Activated CD4-positive, alpha-beta memory T cell treated with anti-CD3 and anti-CD28 coated beads for 36 hours (primary cell): ENCODE results near the gene GTPBP1. TPM values are rescaled to one million over a fixed set of nuclear protein-coding genes. Genes with fewer than 3 reads are reported as not detected.
A peak's percentile ranks its signal among the peaks of the same experiment; 100 is the strongest.

ENCODE experiments used
- CTCF ChIA-PET: fragments of 350-600 bp; sonication (Branson Sonifier 250); formaldehyde crosslinking; loops from one replicate; lab custom pipeline; 2021; ENCODE audit warnings: antibody characterized with exemption, inconsistent platforms; lab: Charles Lee
- POLR2A ChIA-PET: fragments of 350-600 bp; sonication (Branson Sonifier 250); formaldehyde crosslinking; loops from one replicate; lab custom pipeline; 2021; ENCODE audit warnings: antibody characterized with exemption; lab: Charles Lee
- DNase-seq: peaks from one replicate; pipeline ENCODE4 v3.0.0-alpha.2; 2020
- H3K27ac Mint-ChIP-seq: one replicate; pipeline ENCODE4 v1.8.0; 2021; ENCODE audit warnings: mixed read lengths
- H3K27me3 Mint-ChIP-seq: one replicate; pipeline ENCODE4 v1.8.0; 2021; ENCODE audit warnings: mixed read lengths
- H3K36me3 Mint-ChIP-seq: one replicate; pipeline ENCODE4 v1.8.0; 2021; ENCODE audit warnings: mixed read lengths
- H3K4me1 Mint-ChIP-seq: one replicate; pipeline ENCODE4 v1.8.0; 2021; ENCODE audit warnings: low read depth, mixed read lengths
- H3K4me3 Mint-ChIP-seq: one replicate; pipeline ENCODE4 v1.8.0; 2021; ENCODE audit warnings: mild to moderate bottlenecking, mixed read lengths
- H3K9me3 Mint-ChIP-seq: one replicate; pipeline ENCODE4 v1.8.0; 2021; ENCODE audit warnings: mixed read lengths
- intact Hi-C: fragments of 100-400 bp; cut with micrococcal nuclease; formaldehyde crosslinking; loops from one replicate; pipeline ENCODE4 v1.15.1; 2023
- total RNA-seq, 2 experiments: library from RNA; stranded (reverse); gene quantifications; one replicate each; pipeline ENCODE4 v1.2.3, GENCODE V29; 2021

The GTPBP1 gene
- total RNA-seq, 2 experiments from 2014 or later = 95.4 to 98.1 TPM

GRCh38 chr22:38694940-38695339, 10.8 kb upstream of the GTPBP1 start:
- Mint-ChIP-seq H3K27ac (peak overlapping the region; percentile 46), H3K36me3 (peaks cover 48% of the 10 kb centered on the region), H3K9me3 (no peaks in the 10 kb centered on the region), H3K27me3 (no peaks in the 10 kb centered on the region), H3K4me3 (no peak overlapping the region), H3K4me1 (peaks cover 57% of the 10 kb centered on the region)
- intact Hi-C loops = no loop called here
- ChIA-PET POLR2A (interaction anchor here (3.1 kb wide), 1 partner anchor 11 kb away, joined by 13 read pairs; the partner anchor contains the start of gene GTPBP1), CTCF (interaction anchor here (0.9 kb wide), 1 partner anchor 13 kb away, joined by 5 read pairs; the partner anchor contains the start of gene TOMM22)
- DNase-seq = no peak

- intact Hi-C loops = loop anchor here (1.0 kb wide), 1 partner anchor 16 kb away; the partner anchor contains the start of gene TOMM22
- no peaks in the 10 kb centered on the region for H3K9me3 Mint-ChIP-seq
- H3K27ac Mint-ChIP-seq = peak overlapping the region; percentile 98
- ChIA-PET POLR2A (interaction anchor here (0.9 to 3.1 kb wide), 3 partner anchors 9 to 60 kb away, joined by 3 to 13 read pairs (median 7); partner anchors contain the start of genes GTPBP1 and TOMM22), CTCF (interaction anchor here (1.4 to 4.4 kb wide), 2 partner anchors 15 to 69 kb away, joined by 4 to 40 read pairs; partner anchors contain the start of gene TOMM22)
- H3K27me3 Mint-ChIP-seq = peaks cover 1% of the 10 kb centered on the region
- DNase-seq = peak; percentile 70
- H3K36me3 Mint-ChIP-seq = peaks cover 47% of the 10 kb centered on the region
- H3K4me3 Mint-ChIP-seq = peak overlapping the region; percentile 92
- H3K4me1 Mint-ChIP-seq = peaks cover 61% of the 10 kb centered on the region
These were observed 8.9 kb upstream of the GTPBP1 start for GRCh38 chr22:38696606-38697424.

GRCh38 chr22:38697425-38698089, 8.2 kb upstream of the GTPBP1 start:
- Mint-ChIP-seq H3K36me3 (peaks cover 47% of the 10 kb centered on the region), H3K4me3 (peak overlapping the region; percentile 92), H3K4me1 (peaks cover 62% of the 10 kb centered on the region), H3K27ac (peak overlapping the region; percentile 98), H3K9me3 (no peaks in the 10 kb centered on the region), H3K27me3 (peaks cover 1% of the 10 kb centered on the region)
- ChIA-PET CTCF (interaction anchor here (0.6 to 4.4 kb wide), 3 partner anchors 9 to 195 kb away, joined by 3 to 40 read pairs (median 3); partner anchors contain the start of gene TOMM22), POLR2A (interaction anchor here (1.9 to 3.1 kb wide), 2 partner anchors 8 to 16 kb away, joined by 7 to 13 read pairs; partner anchors contain the start of genes GTPBP1 and TOMM22)
- no peak for DNase-seq
- intact Hi-C loops = no loop called here

- H3K27me3 Mint-ChIP-seq = peaks cover 1% of the 10 kb centered on the region
- H3K4me3 Mint-ChIP-seq = peak overlapping the region; percentile 92
- peaks cover 57% of the 10 kb centered on the region for H3K4me1 Mint-ChIP-seq
- ChIA-PET POLR2A (interaction anchor here (1.2 to 2.3 kb wide), 7 partner anchors 12 to 620 kb away, joined by 3 to 19 read pairs (median 4); partner anchors contain the start of genes CBY1, FAM227A and TOMM22), CTCF (interaction anchor here (0.7 to 4.4 kb wide), 7 partner anchors 8 to 647 kb away, joined by 3 to 40 read pairs (median 4); partner anchors contain the start of gene TOMM22)
- DNase-seq = no peak
- no peaks in the 10 kb centered on the region for H3K9me3 Mint-ChIP-seq
- H3K27ac Mint-ChIP-seq = peak overlapping the region; percentile 98
- peaks cover 42% of the 10 kb centered on the region for H3K36me3 Mint-ChIP-seq
- intact Hi-C loops = no loop called here
These were observed 7.2 kb upstream of the GTPBP1 start for GRCh38 chr22:38698407-38699094.

- H3K4me1 Mint-ChIP-seq = peaks cover 57% of the 10 kb centered on the region
- no peak for DNase-seq
These were observed 6.6 kb upstream of the GTPBP1 start for GRCh38 chr22:38699143-38699542.

GRCh38 chr22:38699784-38700183, 6.0 kb upstream of the GTPBP1 start:
- POLR2A ChIA-PET = interaction anchor here (1.2 to 2.3 kb wide), 6 partner anchors 13 to 57 kb away, joined by 3 to 19 read pairs (median 4); partner anchors contain the start of genes CBY1, FAM227A and TOMM22
- intact Hi-C loops = no loop called here
- H3K4me1 Mint-ChIP-seq = peaks cover 58% of the 10 kb centered on the region
- H3K9me3 Mint-ChIP-seq = no peaks in the 10 kb centered on the region
- peaks cover 37% of the 10 kb centered on the region for H3K36me3 Mint-ChIP-seq
- H3K27me3 Mint-ChIP-seq = peaks cover 1% of the 10 kb centered on the region
- CTCF ChIA-PET = interaction anchor here (1.0 to 4.4 kb wide), 5 partner anchors 17 to 648 kb away, joined by 3 to 40 read pairs (median 4); partner anchors contain the start of gene TOMM22
- no peak for DNase-seq
- H3K4me3 Mint-ChIP-seq = peak overlapping the region; percentile 92
- H3K27ac Mint-ChIP-seq = peak overlapping the region; percentile 98

More at GRCh38 chr22:38699143-38699542, 6.6 kb upstream of the GTPBP1 start:
- no peaks in the 10 kb centered on the region for H3K9me3 Mint-ChIP-seq
- H3K27ac Mint-ChIP-seq = peak overlapping the region; percentile 98
- H3K4me3 Mint-ChIP-seq = peak overlapping the region; percentile 92
- ChIA-PET CTCF (interaction anchor here (0.9 to 4.4 kb wide), 6 partner anchors 9 to 647 kb away, joined by 3 to 40 read pairs (median 4); partner anchors contain the start of gene TOMM22), POLR2A (interaction anchor here (1.2 to 2.3 kb wide), 6 partner anchors 13 to 619 kb away, joined by 3 to 19 read pairs (median 4); partner anchors contain the start of genes CBY1, FAM227A and TOMM22)
- H3K36me3 Mint-ChIP-seq = peaks cover 40% of the 10 kb centered on the region
- intact Hi-C loops = no loop called here
- peaks cover 1% of the 10 kb centered on the region for H3K27me3 Mint-ChIP-seq

GRCh38 chr22:38700270-38700788, 5.4 kb upstream of the GTPBP1 start:
- Mint-ChIP-seq H3K4me3 (peak overlapping the region; percentile 92), H3K9me3 (no peaks in the 10 kb centered on the region), H3K4me1 (peaks cover 57% of the 10 kb centered on the region), H3K27ac (peak overlapping the region; percentile 98), H3K27me3 (peaks cover 1% of the 10 kb centered on the region), H3K36me3 (peaks cover 31% of the 10 kb centered on the region)
- intact Hi-C loops = no loop called here
- CTCF ChIA-PET = interaction anchor here (1.6 to 4.4 kb wide), 4 partner anchors 18 to 648 kb away, joined by 4 to 40 read pairs (median 5); partner anchors contain the start of gene TOMM22
- DNase-seq = no peak
- POLR2A ChIA-PET = interaction anchor here (1.2 to 2.3 kb wide), 3 partner anchors 18 to 56 kb away, joined by 3 to 19 read pairs (median 7); partner anchors contain the start of gene TOMM22

GRCh38 chr22:38700789-38701628, 4.7 kb upstream of the GTPBP1 start, which contains the start of gene JOSD1:
JOSD1 (minus strand) TSS chr22:38700943; CDS start chr22:38699987, 956 bp downstream.
- H3K4me3 Mint-ChIP-seq = peak within 1 kb of the TSS; percentile 92
- no peaks in the 10 kb centered on the region for H3K9me3 Mint-ChIP-seq
- peak; percentile 98 for DNase-seq
- POLR2A ChIA-PET = interaction anchor here (1.2 to 2.3 kb wide), 2 partner anchors 19 to 55 kb away, joined by 3 to 19 read pairs; partner anchors contain the start of gene TOMM22
- H3K27me3 Mint-ChIP-seq = peaks cover 1% of the 10 kb centered on the region
- H3K4me1 Mint-ChIP-seq = peaks cover 55% of the 10 kb centered on the region
- CTCF ChIA-PET = interaction anchor here (4.4 kb wide), 1 partner anchor 19 kb away, joined by 40 read pairs; the partner anchor contains the start of gene TOMM22
- H3K27ac Mint-ChIP-seq = peak within 1 kb of the TSS; percentile 98
- intact Hi-C loops = no loop called here
- peaks cover 31% of the 10 kb centered on the region for H3K36me3 Mint-ChIP-seq

GRCh38 chr22:38704654-38705234, 1.0 kb upstream of the GTPBP1 start:
- Mint-ChIP-seq H3K27me3 (peaks cover 1% of the 10 kb centered on the region), H3K36me3 (peaks cover 24% of the 10 kb centered on the region), H3K4me1 (peaks cover 43% of the 10 kb centered on the region), H3K9me3 (no peaks in the 10 kb centered on the region), H3K27ac (peak overlapping the region; percentile 97), H3K4me3 (peak overlapping the region; percentile 87)
- intact Hi-C loops = loop anchor here (1.0 to 5.0 kb wide), 7 partner anchors 48 to 613 kb away; partner anchors contain the start of genes CBX7, CBY1, DDX17 and DMC1
- CTCF ChIA-PET = interaction anchor here (1.3 to 3.8 kb wide), 2 partner anchors 20 to 23 kb away, joined by 4 to 22 read pairs; partner anchors contain the start of gene TOMM22
- POLR2A ChIA-PET = interaction anchor here (0.7 to 2.3 kb wide), 4 partner anchors 8 to 614 kb away, joined by 5 to 13 read pairs (median 6); partner anchors contain the start of gene TOMM22
- DNase-seq = no peak
